NCI-H510A treated with DMSO at 0.1 percent for 48 hours (cell line): ENCODE measurements around the gene GAREM1.

ENCODE experiments used
- DNase-seq: peaks from one replicate; lab custom pipeline; 2025; lab: John Stamatoyannopoulos, UW

GAREM1 gene

DNA sequence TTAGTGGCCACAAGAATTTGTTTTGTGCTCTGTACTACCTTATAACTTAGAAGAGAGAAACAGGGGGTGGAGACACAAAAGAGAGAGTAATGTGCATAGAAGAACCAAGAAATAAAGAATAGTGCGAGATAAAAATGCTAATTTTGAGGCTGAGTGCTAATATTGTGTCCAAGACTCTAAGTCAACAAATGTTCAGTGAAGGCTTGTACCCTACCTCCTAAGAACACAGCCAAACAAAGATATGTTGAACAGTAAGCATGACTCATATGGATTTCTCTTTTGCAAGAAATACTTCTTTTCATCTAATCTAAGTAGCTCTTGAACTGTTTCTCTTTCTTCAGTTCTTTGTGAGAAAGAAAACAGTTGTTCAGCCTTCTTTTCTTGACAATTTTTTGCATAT is 45.2 kb downstream of the GAREM1 start:
- no peak for DNase-seq

DNA sequence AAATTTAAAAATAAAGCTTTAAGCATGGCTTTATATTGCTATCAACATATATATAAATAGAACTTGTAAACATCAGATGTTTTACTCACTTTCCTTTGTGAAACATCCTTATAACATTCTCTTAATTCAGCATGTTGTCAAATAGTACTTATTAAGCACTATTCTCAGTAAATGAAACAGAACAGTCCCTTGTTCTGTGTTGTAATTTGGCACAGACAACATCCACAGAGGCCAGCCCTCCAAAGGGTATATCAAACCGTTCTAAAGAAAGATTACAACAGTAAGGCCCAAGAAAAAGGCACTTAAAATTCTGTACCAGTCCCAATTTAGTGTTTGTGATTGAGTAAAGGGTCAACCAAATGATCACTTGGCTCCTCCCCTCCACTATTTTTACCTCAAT is 46.0 kb downstream of the GAREM1 start:
- no peak for DNase-seq

DNA sequence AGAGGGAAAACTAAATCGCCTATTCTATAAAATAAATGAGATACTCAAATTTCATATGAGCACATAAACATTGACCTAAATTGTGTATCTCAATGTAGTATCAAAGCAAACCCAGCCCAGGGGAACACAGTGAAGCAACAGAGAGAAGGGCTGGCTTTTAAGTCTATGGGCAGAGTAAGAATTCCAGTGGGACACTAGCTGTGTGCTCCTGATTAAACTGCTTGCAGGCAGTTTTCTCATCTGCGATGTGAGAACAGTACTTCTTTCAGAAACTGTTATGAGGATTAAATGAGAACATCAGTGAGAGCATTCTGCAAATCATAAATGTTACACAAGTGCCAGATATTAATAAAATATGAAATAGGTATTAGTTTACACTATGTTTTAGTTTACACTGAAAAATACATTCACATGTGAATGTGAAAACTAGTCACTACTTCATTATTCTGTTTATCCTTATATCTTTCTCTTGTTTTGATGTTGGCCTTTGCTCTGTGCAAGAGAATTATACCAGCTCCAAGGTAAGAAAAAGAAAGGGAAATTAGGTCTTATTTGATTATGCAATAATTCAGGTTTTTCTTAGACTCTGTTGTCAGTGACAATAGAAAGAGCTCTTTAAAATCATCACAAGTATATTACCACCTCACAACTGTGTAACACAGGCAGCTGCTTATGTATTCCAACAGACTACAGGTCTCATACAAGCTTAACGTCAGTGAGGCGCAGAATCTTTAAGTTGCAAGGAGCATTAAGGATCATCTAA is 47.5 kb downstream of the GAREM1 start:
- no peak for DNase-seq

DNA sequence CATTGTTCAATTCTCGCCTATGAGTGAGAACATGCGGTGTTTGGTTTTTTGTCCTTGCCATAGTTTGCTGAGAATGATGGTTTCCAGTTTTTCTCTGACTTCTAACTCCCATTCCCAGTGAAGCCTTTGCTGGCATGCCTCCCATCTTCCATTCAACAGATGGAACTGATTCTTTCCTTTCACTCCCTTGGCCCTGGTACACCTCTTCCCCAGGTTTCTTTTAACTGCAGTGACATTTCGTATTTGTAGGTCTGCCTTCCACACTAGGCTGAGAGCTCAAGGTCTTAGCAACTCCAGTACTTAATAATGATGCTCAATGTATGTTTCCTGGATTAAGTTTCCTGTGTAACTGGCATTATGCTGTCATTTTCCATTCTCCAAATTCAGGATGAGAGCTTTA is 48.5 kb downstream of the GAREM1 start:
- no peak for DNase-seq

DNA sequence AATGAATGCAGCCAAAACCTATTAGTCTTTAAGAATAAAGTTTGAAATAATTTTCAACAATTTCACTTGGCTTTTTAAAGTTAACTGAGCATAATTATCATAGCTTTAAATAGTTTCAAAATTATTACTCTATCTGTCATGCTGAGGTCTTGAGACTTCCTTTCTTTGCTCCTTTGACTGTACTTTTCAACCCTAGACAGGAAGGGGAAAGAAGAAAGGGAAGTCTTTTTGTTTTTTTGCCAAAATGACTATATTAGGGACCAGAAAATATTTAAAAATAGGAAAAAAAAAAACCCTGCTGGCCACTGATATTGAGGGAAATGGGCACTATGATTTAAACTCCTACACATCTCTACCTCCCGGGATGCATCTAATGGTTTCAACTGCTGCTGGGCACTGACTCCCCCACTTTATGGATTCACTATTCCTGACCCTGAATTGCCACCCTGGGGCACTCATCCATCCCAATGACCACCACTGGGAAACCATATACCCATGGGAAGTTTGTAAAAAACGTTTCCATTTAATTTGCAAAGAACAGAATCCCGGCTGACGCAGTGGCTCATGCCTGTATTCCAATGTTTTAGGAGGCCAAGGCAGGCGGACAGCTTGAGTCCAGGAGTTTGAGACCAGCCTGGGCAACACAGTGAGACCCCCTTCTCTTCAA is 50.5 kb downstream of the GAREM1 start:
- DNase-seq: no peak

DNA sequence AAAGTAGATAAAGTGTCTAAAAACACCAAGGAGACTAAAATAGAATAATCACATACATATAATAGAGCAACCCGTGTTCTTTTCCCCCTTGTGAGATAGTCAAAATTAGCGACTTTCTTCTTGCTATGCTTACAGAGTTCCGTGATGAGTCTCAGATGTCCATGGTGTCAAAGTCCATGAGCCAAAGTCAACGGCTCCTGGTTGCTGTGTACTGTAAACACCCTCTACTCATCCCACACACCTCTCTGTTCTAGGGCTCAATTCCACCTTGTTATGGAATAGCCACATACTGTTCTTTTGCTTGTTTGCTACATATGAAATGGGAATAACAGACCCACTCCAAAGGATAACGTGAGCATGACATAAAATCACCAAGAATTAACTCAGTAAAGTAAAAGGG is 52.5 kb downstream of the GAREM1 start:
- DNase-seq: no peak

DNA sequence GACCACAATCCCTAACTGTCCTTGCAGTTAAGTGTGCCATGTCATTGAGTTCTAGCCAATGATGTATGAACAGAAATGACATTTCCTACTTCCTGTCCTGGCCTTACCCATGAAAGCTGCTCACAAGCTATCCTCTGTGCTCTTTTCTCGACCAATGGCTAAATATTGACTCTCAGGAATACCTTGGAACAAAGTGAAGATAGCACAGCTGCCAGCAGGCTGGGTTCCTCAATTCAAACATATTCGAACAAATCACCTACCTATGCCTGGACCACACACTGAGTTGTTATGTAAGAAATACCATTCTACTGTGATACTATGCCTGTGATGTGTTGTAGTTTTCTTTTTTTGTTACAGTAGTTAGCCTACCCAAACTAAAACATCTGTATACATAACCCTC is 65.1 kb downstream of the GAREM1 start:
- DNase-seq: no peak

DNA sequence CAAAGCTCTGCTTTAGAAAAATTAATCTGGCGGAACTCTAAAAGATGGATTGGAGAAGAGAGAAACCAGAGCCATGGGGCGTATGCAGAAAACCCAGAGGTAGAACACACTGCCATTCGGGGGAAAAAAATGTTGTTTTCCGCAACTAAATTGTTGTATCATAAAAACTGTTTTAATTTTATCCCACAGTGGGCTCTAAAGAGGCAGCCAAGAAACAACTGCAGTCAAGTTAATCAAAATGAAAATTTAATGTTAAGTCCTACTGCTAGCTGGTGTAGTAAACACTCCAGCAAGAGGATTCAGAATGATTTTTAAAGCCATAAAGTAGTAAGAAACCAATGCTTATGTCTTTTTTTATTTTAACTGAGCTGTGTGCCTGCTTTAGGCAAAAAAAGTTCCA is 69.1 kb downstream of the GAREM1 start:
- DNase-seq: no peak

DNA sequence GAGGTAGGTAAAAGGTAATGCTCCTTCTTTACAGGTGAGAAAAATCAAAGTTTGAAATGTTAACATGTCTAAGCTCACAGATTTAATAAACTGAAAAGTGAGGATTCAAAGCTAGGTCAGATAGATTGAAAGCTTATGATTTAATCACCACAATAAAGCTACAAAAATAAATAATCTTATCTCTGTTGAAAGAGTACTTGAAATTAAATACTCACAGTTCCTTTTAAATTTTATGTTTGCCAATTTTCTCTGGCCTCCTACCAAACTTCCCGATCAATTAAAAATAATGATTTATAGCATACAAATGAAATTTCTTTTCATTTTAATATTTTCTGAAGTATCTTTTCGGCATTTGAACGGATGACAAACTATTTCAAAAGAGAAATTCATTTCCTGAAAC is 77.3 kb downstream of the GAREM1 start:
- no peak for DNase-seq

DNA sequence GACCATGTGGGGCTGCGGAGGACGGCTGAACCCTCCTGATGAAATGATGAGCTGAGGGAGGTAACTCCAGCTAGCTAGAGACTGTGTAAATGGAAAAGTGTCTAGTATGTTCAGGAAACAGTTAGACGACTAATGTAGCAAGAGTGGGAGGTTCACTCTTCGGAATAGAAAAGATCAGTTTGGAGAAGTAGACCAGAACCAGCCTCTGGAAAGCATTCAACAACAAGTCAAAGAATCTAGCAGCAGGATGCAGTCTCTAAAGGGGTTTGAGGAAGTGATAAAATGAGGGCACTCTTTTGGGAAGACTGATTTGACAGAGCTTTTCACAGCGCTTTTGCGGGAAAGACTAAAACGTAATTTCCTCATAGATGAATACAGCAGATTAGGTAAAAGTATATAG is 79.6 kb downstream of the GAREM1 start:
- no peak for DNase-seq

DNA sequence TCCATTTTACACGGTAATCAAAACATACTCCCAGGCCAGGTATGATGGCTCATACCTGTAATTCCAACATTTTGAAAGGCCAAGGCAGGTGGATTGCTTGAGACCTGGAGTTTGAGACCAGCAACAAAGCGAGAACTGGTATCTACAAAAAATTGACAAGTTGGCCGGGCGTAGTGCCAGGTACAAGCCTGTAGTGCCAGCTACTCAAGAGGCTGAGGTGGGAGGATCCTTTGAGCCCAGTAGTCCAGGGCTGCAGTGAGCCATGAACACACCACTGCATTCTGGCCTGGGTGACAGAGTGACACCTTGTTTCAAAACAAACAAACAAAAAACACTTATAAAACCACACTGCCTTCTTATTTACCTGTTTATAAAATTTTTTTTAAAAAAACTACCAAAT is 80.8 kb downstream of the GAREM1 start:
- peak; percentile 94 for DNase-seq

DNA sequence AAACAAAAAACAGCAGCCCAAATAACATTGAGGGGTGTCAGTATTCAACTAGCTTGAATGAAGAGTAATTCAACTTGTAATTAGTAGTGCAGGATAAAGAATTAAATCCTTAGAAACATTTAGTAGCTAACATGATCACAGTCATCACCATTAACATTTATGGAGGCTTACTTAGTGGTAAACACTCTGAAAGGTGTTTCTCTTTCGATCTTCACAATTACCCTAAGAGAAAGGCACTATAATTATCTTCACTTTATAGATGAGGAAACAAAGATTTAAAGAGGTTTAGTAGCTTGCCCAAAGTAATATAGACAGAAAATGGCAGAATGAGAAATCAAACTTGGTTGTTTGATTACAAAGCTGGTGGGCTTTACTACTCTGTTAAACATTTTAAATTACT is 81.5 kb downstream of the GAREM1 start:
- DNase-seq: no peak

DNA sequence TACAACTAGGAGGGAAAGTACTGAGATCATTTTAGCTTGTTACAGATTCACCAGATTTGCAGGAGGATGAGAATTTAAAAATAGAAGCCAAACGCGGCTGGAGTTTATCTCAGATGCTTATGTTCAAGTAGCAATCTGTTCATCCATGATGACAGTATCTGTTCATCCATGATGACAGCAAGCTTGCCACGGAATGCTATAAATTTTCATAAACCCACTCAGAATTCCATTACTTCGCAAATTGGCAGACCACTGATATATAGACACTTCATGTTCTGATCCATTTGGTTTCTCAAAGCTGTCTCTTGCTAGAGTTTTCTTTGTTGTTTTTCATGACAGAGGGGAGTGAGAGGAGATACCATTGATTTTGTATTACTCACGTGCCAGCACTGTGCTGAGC is 84.2 kb downstream of the GAREM1 start:
- no peak for DNase-seq

DNA sequence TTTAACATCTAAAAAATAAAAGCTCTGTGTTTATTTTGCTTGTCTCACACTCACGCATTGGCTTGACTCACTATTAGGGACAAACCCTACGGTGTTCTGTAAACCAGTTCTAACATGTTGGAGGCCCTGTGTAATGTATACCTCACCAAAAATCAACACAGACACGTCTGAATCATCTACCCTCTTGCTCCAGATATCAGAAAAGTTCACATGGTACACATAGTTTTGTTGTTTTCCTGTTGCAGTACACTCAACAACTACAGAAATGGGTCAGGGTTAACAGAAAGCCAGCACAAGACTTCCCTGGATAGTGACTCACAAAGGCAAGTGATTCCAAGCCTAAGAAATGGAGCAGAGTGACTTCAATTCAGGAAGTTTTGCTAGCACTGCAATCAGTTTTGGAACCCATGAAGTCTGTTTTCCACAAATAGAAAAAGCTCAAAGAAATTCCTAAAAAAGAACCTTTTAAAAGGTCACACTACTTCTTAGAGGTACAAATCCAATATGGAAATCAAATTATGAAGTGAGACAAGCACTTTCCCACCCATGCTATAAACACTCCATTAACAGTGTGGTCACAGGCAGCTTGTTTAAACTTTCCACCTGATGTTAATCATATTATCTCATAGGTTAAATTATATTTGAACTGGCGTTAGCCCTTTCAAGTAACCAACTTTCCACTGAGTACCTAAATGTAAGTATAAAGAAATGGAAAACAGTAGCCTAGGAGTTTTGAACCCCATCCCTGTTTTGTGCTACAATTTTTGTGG is 87.4 kb downstream of the GAREM1 start:
- peak; percentile 74 for DNase-seq

DNA sequence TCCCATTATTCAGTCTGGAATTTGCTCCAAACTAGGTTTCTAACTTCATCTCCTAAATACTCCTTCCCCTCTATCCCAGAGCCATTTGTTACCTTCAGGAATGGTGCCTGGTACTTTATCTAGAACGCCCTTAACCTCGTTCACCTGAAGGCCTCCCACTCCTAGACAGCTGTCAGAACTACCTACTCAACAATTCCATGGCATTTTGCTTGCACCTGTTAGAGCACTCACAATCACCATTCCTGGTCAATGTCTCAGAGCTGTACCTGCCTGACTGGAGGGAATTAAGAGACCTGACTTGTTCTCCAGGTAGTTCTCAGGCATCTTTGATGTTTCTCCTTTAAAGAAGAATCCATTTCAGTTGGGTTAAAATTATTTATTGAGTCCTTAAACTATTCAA is 88.9 kb downstream of the GAREM1 start:
- DNase-seq: peak; percentile 56

DNA sequence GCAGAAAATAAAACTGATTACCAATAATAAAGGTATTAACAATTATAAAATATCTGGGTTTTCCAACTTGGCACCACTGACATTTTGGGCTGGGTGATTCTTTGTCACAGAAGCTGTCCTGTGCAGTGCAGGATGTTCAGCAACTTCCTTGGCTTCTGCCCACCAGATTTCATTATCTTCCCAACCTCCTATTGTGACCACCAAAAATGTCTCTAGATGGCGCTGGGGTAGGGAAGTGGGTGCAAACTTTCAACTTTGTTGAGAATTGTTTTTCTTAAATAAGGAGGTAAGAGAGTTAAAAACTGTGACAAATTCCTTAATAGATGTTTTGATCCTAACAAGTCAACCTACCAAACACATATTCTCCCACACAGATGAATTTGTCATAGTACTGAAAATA is 90.1 kb downstream of the GAREM1 start:
- DNase-seq: no peak

DNA sequence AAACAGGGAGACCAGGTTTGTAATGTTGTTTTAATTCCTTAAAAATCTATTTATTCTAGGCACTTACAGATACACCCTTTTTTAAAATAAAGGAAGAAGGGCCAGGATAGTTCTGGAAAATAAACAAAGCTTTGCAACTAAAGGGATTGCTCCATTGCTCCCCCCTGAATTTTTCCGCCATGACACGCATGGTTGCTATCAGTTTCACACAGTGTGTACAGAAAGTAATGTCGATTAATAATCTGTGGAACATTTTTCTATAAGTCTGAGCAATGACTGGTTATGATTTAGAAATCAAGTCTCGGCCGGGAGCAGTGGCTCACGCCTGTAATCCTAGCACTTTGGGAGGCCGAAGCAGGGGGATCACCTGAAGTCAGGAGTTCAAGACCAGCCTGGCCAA is 90.8 kb downstream of the GAREM1 start:
- no peak for DNase-seq

DNA sequence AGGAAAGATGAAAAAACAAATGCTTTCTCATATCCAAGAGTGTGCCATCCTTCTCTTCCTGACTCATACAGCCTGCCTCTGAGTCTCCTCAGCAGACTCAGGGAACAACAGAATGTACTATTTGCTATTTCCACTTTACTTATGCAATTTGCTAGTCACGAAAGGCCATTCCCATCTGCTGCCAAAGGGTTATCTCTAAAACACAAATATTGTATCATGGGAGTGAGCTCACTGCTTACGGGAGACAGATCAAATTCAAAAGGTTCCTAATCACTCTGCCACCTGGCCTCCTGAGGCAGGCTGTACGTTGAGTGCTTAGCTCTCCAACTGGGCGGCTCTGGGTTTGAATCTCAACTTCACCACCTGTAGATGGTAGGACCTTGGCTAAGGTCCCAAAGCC is 92.0 kb downstream of the GAREM1 start:
- DNase-seq: peak; percentile 76

DNA sequence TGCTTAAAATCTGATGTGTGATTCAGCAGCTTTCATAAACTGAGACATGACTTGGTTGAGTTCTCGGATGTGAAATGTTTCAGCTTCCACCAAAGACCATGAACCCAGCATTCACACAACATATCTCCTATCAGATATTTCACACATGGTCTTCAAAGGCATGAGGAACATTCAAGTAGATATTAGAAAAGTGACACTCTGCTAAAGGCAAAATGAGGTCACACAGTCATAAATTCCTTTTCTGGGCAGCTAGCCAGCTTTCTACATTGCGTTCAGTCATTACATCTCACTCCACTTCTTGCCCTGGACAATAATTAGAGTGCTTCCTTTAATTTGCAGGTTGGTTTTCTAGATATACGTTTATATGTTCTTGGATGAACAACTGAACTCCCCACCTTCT is 96.7 kb downstream of the GAREM1 start:
- DNase-seq: peak; percentile 98

DNA sequence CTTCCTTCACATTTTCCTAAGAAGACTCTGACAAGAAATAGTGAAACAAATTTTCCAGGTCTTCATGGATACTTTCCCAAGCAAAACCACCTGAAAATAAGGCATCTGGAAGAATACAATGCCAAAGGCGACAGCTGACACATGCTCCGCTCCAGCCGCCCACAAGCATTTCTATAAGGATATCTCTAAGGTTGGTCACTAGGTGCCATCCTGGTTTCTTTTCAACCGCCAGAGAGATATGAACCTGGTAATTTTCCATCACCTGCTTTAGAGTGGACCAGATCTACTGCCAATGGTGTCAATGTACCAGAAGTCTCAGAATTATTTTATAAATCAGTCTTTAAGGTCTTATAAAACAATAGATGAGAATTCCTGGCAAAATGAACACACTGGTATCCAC is 97.2 kb downstream of the GAREM1 start:
- DNase-seq: no peak

DNA sequence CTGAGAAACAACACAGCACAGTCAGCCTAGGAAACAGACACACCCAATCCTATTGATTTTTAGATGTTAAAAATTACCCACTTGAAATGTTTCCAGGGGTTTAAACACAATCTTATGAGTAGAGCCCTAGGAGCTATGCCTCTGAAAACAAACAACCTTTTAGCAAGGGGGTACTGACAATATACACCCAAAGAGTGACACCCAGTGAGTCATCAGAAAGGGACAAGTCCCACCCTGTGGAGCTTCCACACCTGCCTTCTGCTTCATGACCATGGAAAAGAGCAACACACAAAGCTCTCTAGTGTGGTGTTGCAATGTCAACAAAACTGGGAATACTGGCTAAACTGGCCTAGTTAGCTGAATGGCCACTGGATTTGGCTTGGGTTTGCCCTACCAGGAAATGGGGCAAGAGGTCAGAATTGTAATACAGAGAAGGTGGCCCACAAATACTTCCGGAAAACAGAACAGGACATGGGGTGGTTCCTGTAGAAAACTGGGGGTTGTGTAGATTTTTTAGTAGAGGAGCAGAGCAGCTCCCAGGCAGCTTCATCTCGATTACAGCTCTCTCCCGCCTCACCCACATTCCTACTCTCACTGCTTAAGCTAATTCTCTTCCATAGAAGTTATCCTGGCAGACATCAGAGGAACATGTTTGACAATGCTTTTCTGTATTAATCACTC is 98.2 kb downstream of the GAREM1 start:
- peak; percentile 99 for DNase-seq

DNA sequence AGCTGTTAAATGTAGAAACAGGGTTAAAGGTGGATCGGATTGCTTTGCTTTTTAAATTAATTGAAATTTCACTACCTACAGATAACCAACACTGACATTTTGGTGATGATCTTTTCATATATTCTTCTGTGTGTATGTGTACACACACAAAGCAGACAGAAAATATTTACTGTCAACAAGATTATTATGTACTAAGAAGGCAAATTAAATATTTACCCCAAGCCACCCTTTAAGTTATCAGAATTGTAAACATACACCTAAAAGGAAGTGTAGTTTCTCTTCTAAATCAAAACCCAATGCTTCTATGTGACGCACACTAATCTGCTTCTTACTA is 98.7 kb downstream of the GAREM1 start:
- DNase-seq: no peak

DNA sequence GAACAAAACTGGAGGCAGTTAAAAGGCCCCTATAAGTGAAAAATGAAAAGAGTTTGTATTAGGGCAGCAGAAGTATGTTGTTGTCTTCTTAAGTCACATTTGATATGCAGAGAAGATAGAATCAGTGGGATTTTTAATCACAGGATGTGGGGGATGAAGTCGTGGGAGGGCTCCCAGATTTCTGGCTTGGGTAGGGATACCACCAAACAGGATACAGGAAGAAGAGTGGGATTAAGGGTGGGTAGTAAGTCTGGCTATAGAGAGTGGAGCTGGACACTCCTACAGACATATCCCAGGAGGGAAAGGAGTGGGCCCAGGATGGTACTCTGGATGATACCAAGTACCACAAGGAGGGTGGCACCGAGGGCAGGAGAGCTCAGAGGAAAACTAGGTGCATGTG is 99.3 kb downstream of the GAREM1 start:
- DNase-seq: no peak
